Stimulated activated CD4-positive, alpha-beta T cell treated with anti-CD3 and anti-CD28 coated beads, Interleukin-1b, Interleukin-23, amount 100 ng/mL, for 4 hours (primary cell): Measurements from ENCODE around the gene DCAF7.

ENCODE experiments used
- DNase-seq, 2 donors: peaks; one replicate each; pipeline ENCODE4 v3.0.0-alpha.2; 2020; ENCODE audit warnings: low read depth in 2 of 2

Gene DCAF7

DNA sequence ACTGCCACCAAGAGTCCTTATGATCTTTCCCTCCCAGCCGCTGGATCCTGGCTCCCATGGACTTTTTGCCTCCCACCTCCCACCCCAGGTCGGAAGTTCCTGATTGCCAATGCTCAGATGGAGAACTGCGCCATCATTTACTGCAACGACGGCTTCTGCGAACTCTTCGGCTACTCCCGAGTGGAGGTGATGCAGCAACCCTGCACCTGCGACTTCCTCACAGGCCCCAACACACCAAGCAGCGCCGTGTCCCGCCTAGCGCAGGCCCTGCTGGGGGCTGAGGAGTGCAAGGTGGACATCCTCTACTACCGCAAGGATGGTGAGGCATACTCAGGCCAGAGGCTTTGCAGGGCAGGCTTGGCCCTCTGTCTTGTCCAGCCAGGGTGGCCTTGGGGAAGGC lies 26.2 kb upstream of the DCAF7 start:
- no peak for DNase-seq

- no peak for DNase-seq
These were observed 24.9 kb upstream of the DCAF7 start for GRCh38 chr17:63525190-63525946.

GRCh38 chr17:63526861-63527260 lies 23.4 kb upstream of the DCAF7 start:
- DNase-seq = no peak

DNA sequence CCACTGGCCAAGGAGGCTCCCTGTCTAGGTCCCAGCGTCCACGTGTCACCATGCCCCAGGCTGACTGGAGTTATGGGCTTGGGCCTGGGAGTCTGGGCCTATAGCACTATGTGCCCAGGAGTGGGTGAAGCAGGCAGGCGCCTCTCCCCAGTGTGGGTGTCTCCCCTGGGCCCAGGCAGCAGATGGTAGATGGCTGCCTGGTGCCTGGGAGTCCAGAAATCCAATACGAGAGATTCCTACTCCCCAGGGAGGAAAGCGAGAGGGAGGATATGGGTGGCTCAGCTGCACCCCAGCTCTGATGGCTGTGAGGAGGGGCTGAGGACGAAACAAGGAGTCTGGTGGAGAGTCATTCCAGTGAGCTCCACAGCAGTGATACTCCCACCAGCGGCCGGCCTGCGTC lies 22.1 kb upstream of the DCAF7 start:
- DNase-seq = no peak

DNA sequence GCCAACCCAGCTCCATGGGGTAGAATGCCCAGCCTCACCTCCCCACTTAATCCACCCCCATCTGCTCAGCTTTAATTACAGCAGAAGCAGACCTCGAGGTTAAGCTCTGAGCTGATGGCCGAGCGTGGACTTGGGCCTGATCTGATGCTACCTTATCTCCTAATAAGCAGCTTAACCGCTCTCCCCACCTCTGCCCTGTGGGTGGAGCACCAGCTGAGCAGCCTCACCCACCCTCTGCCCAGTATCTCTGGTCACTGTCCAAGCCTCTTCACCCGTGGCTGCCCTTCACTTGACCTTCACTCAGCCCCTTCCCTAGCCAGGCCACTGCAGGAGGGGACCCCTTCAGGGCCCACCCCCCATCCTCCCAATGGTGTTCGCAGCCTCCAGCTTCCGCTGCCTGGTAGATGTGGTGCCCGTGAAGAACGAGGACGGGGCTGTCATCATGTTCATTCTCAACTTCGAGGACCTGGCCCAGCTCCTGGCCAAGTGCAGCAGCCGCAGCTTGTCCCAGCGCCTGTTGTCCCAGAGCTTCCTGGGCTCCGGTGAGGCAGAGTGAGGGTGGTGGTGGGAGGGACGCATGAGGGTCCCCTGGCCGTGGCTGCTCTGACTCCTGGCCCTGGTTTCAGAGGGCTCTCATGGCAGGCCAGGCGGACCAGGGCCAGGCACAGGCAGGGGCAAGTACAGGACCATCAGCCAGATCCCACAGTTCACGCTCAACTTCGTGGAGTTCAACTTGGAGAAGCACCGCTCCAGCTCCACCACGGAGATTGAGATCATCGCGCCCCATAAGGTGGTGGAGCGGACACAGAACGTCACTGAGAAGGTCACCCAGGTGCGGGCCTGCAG lies 20.3 kb upstream of the DCAF7 start:
- no peak for DNase-seq

GRCh38 chr17:63530557-63531021 lies 19.7 kb upstream of the DCAF7 start:
- no peak for DNase-seq

DNA sequence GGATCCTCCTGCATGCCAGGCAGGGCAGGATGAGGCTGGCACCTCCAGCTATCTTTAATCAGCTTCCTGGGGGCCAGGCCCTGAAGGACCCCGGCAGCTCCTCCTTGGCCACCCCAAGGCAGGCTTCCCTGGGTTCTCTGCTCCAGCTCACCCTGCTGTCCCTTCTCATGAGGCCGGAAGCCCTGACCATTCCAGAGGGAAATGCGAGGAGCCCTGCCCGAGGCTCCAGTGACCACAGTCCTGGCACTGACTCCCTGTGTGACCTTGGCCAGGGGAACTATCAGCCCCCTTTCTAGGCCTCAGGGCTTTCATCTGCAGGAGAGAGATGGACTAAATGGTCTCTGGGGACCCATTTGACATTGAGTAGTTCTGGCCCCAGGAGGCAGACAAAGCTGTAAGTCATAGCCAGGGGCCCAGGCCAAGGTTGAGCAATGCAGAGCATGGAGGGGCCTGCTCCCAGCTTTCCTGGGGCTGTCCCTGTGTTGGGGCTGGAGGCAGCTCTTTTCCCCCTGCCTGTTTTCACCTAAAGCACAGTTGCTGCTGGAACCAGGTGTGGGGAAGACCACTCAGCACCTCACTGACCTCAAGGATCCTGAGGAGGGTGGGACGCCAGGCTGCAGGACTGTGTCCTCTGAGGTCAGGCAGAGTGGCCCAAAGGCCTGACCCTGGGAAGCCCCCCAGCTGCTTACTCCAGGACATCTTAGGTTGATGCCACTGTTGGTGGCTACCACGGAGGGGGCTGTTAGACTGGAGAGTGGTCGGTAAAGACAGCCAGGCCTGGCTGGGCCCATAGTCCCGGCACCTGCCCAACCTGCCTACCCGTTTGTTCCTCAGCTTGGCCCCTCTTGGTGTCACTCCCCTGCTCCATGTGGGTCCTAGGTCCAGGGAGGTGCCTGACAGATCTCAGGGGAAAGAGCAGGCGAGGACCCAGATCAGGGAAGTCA lies 19.0 kb upstream of the DCAF7 start:
- no peak for DNase-seq

DNA sequence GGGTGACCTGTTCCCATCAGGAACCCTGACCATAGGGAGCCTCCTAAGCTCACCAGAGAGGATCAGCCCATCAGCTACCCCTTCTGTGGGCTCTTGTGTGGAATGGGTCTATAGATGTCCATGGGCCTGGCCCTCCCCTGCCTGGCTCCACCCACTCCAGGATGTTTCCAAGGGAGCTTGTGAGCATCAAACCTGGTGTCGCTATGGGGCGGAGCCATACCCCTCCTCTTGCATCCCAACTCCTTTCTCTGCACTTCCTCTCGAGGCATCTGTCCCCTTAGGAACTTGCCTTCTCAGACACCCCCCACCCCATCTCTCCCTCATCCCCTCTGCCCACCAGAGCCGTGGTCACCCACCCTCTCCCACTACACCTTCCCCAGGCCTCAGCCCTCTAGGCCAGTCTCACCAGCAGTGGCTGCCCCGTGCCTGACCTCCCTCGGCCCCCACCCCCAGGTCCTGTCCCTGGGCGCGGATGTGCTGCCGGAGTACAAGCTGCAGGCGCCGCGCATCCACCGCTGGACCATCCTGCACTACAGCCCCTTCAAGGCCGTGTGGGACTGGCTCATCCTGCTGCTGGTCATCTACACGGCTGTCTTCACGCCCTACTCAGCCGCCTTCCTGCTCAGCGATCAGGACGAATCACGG lies 16.7 kb upstream of the DCAF7 start:
- DNase-seq = no peak

DNA sequence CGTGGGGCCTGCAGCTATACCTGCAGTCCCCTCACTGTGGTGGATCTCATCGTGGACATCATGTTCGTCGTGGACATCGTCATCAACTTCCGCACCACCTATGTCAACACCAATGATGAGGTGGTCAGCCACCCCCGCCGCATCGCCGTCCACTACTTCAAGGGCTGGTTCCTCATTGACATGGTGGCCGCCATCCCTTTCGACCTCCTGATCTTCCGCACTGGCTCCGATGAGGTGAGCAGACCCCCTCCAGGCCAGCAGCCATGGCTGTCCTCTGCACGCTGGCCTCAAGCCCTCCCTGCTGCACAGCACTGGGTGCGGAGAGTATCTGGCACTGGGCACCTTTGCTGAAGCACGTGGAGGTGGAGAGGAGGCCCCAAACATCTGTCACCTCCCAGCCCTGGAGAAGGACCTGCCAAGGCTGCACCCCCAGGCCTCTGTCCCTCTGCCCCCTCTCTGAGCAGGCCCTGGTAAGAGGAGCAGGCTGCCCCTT lies 16.2 kb upstream of the DCAF7 start:
- no peak for DNase-seq

DNA sequence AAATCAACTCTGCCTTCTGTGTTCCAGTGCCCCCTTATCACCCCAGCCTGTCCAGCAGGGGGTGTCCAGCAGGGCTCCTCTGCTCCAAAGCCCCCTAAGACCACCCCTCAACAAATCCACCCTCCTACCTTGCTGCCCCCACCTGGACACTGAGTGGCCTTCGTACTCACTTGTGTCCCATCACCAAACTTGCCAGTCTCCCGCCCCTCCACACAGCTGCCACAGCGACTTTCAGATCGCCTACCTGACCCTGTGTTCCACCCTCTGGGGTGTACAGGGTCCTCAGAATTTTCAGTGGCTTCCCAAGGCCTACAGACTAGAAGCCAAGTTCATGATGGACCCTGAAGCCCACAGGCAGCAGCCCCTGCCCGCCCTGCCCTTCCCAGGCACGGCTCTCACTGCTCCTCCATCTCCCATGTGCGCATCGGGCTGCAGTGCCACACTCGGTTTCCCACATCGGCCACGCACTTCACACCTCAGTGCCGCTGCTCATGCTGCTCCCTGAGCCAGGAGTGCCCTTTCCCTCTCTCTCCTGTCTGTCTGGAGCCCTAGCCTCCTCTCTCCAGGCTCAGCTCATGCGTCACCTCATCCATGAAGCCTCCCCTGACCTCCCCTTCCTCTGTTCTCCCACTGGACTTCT lies 15.3 kb upstream of the DCAF7 start:
- DNase-seq = no peak

DNA sequence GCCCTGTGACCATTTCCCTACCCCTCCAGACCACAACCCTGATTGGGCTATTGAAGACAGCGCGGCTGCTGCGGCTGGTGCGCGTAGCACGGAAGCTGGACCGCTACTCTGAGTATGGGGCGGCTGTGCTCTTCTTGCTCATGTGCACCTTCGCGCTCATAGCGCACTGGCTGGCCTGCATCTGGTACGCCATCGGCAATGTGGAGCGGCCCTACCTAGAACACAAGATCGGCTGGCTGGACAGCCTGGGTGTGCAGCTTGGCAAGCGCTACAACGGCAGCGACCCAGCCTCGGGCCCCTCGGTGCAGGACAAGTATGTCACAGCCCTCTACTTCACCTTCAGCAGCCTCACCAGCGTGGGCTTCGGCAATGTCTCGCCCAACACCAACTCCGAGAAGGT lies 14.6 kb upstream of the DCAF7 start:
- DNase-seq = no peak

DNA sequence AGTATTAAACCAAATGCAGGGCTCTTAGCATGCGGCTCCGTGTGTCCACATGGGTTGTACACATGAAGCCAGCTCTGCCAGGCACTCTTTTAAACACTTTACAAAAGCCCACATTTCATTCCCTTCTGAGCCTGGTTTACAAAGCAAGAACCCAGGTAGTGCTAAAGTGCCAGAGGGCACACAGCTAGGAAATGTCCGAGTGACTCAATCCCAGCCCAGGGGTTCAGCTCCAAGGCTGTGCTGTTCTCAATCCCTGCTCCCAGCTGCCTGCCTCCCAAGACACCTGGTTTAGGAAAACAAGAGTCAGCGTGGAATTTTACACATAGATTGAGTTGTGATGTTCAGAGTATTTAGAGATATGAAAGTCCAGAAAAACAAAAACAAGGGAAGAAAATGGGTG lies 13.3 kb upstream of the DCAF7 start:
- no peak for DNase-seq

GRCh38 chr17:63537991-63538692 lies 12.1 kb upstream of the DCAF7 start:
- no peak for DNase-seq

DNA sequence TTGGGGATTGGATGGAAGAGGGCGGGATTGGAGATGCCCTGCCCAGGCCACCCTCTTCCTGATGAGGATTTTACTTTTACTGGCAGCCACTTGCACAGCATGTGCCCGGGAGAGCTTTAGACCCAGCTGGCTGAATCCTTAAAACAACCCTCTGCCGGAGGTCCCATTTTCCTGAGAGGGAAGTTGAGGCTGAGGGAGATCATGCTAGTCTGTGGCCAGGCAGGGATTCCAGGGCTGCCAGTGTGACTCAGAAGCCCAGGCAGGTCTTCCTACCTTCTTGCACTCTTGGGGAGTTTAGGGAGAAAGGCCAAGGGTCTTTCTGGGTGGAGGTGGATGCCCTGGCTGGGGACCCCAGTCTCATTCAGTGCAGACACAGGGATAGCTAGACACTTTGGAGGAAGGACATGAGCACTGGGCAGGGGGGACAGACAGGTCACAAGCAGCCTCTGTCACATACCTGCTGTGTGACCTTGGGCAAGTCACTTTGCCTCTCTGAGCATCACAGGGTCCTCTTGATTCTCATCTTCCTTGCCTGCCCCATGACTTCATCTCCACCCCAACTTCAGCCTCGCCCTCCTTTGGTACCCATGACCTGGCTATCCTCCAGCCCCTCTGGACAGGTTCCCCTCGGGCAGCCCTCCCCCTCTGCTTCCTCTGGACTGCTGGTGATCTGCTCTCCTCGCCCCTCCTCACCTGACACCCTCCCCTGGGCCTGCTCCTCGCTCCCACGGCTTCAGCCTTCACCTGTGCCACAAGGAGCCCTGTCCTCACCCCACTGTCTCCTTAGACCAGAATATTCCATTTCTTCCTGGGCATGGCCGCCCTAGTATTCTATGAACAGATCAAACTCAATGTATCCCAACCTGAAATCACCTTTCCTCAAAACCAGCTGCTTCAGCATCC lies 11.3 kb upstream of the DCAF7 start:
- DNase-seq = no peak

DNA sequence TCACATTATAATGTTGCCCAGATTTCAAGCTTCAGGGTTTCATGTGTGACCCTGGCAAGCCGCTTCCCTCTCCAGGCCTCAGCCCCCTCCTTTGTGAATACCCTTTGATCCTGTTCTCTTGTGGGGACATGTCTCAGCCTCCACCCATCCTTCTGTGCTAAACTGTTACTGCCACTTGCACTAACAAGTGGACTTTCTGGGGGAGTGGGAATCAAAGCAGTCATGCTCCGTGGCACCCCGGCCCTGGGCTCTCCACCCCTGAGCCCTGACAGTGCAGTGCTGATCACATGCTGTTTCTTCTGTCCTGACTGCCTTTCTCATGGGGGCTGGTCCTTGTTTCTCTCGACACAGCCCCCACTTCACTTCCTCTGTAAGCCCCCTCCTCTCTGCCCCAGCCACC lies 9.7 kb upstream of the DCAF7 start:
- DNase-seq = no peak

GRCh38 chr17:63542218-63542545 lies 8.1 kb upstream of the DCAF7 start:
- no peak for DNase-seq

GRCh38 chr17:63542942-63543821 lies 7.1 kb upstream of the DCAF7 start:
- DNase-seq = no peak

DNA sequence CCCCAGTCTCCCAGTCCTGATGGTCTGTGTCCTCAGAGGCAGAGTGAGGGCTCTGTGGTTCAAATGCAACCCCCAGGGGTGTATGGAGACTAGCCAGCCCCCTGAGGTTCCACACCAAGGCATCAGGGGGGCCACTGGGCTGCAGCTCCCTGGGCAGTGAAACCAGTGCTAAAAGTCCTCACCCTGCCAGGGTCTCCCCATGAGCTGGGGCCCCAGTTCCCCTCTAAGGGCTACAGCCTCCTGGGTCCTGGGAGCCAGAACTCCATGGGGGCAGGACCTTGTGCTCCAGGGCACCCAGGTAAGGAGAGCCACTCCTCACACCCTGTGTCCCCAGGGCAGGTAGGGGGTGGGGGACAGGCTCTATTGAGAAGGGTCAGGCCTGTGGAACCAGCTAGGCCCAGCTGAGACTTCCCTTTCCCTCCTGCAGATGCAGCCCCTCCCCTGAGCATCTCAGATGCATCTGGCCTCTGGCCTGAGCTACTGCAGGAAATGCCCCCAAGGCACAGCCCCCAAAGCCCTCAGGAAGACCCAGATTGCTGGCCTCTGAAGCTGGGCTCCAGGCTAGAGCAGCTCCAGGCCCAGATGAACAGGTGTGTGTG lies 6.4 kb upstream of the DCAF7 start:
- DNase-seq = no peak
